Prostate gland (tissue), 2 donors: ENCODE data around the gene TANC1.

Experiments
- POLR2A ChIP-seq: fragments of 450-650 bp; IDR thresholded peaks from one replicate; pipeline ENCODE4 v1.6.1; 2016; ENCODE audit warnings: antibody characterized with exemption, mild to moderate bottlenecking
- POLR2AphosphoS5 ChIP-seq: sonication (generic); formaldehyde crosslinking; IDR thresholded peaks from one replicate; pipeline ENCODE4 v1.6.1; 2017; ENCODE audit warnings: antibody characterized with exemption
- TF ChIP-seq, protein P1 (sequence below), 4 experiments: fragments of 200-600 bp in 2 of 4; fragments of 450-650 bp in 2 of 4; sonication (generic) in 2 of 4; IDR thresholded peaks; 1 replicate in 3 of 4; 2 replicates in 1 of 4; pipeline ENCODE4 v1.5.1; 2016 to 2019; ENCODE audit warnings: antibody characterized with exemption in 4 of 4, mild to moderate bottlenecking in 2 of 4, moderate library complexity in 2 of 4

DNA sequence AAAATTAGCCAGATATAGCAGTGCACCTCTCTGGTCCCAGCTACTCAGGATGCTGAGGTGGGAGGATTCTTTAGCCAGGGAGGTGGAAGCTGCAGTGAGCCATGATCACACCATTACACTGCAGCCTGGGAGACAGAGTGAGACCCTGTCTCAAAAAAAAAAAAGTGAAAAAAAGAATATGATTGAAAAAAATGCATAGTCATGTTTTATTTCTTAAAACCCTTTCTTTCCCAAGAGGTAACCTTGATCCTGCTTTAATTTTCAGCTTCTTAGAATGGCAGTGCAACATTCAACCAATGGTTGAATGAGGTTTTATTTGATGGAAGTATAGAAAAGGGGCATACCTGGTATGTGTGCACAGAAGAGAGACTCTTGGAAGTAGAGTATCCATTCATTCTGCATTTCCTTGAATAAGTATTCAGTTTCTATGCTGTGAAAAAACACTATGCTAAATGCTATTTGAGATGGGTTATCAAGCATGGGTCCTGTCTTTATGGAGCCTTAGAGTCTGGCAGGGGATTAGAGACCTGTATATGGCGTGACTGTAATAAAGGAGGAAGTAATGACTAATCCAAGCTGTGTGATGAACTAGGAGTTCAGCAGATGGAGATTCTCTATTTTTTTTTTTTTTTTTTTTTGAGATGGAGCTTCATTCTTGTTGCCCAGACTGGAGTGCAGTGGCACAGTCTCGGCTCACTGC lies 171.8 kb downstream of the TANC1 start:
- TF ChIP-seq, protein P1, sequence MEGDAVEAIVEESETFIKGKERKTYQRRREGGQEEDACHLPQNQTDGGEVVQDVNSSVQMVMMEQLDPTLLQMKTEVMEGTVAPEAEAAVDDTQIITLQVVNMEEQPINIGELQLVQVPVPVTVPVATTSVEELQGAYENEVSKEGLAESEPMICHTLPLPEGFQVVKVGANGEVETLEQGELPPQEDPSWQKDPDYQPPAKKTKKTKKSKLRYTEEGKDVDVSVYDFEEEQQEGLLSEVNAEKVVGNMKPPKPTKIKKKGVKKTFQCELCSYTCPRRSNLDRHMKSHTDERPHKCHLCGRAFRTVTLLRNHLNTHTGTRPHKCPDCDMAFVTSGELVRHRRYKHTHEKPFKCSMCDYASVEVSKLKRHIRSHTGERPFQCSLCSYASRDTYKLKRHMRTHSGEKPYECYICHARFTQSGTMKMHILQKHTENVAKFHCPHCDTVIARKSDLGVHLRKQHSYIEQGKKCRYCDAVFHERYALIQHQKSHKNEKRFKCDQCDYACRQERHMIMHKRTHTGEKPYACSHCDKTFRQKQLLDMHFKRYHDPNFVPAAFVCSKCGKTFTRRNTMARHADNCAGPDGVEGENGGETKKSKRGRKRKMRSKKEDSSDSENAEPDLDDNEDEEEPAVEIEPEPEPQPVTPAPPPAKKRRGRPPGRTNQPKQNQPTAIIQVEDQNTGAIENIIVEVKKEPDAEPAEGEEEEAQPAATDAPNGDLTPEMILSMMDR (IDR thresholded peaks at IDR 0.05), result no peak
- TF ChIP-seq POLR2AphosphoS5 (no peak), POLR2A (no peak)
